Choroid plexus epithelial cell (primary cell): Measurements from ENCODE around the gene CDT1.

ENCODE experiments used
- DNase-seq: peaks from one replicate; pipeline ENCODE4 v3.0.0-alpha.2; 2010; ENCODE audit warnings: low read depth
- H3K4me3 ChIP-seq: 2 replicates; pipeline ENCODE4 v1.5.1; 2011; ENCODE audit warnings: low read depth, mild to moderate bottlenecking, control low read depth, low read length, moderate library complexity
- TF ChIP-seq, protein P1 (sequence below): conservative IDR thresholded peaks from 2 replicates; pipeline ENCODE4 v1.5.1; 2011; ENCODE audit warnings: low read depth, mild to moderate bottlenecking, control low read depth, inconsistent platforms, low read length, moderate library complexity

CDT1 gene

DNA sequence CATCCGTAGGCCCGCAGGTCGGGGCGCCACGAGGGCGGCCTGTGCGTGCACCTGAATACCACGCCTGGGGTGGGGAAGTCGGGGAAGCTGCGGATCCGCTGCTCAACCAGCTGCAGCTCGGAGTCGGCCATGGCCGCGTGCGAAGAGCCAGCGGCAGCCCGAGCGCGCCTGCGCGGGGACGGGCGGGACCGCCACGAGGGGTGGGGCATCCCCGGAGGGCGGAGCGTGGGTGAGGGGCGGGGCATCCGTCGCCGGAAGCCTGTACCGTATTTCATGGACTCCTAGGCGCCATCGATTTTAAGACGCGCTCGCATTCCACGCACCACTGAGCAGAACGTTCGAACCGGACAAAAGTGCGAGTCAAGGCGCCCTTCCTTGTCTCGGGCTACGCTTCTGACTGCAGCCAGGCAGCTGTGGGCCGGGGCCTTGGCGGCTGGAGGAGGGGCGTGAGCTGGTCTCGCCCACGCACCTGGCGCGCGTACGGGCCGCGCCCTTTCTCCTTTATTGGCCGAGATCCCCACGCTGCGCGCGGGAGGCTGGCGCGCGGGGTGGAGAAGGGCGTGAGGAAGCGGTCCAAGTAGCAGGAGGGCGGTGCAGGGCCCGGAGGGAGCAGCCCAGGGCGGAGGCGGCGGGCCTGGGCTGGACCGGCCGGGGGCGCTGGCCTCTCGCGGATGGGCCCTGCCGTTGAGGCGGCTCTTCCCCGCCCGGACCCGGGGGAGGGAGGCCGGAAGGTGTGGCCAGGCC is 8.4 kb downstream of the CDT1 start, which contains the start of gene APRT:
Gene APRT, minus strand, starts transcription at position 160 of the 744 bp plus-strand sequence. Its CDS starts 29 bp downstream, at position 131.
- DNase-seq = peak; percentile 96
- H3K4me3 ChIP-seq = peak within 1 kb of the TSS; percentile 85
- TF ChIP-seq, protein P1, sequence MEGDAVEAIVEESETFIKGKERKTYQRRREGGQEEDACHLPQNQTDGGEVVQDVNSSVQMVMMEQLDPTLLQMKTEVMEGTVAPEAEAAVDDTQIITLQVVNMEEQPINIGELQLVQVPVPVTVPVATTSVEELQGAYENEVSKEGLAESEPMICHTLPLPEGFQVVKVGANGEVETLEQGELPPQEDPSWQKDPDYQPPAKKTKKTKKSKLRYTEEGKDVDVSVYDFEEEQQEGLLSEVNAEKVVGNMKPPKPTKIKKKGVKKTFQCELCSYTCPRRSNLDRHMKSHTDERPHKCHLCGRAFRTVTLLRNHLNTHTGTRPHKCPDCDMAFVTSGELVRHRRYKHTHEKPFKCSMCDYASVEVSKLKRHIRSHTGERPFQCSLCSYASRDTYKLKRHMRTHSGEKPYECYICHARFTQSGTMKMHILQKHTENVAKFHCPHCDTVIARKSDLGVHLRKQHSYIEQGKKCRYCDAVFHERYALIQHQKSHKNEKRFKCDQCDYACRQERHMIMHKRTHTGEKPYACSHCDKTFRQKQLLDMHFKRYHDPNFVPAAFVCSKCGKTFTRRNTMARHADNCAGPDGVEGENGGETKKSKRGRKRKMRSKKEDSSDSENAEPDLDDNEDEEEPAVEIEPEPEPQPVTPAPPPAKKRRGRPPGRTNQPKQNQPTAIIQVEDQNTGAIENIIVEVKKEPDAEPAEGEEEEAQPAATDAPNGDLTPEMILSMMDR = no peak

DNA sequence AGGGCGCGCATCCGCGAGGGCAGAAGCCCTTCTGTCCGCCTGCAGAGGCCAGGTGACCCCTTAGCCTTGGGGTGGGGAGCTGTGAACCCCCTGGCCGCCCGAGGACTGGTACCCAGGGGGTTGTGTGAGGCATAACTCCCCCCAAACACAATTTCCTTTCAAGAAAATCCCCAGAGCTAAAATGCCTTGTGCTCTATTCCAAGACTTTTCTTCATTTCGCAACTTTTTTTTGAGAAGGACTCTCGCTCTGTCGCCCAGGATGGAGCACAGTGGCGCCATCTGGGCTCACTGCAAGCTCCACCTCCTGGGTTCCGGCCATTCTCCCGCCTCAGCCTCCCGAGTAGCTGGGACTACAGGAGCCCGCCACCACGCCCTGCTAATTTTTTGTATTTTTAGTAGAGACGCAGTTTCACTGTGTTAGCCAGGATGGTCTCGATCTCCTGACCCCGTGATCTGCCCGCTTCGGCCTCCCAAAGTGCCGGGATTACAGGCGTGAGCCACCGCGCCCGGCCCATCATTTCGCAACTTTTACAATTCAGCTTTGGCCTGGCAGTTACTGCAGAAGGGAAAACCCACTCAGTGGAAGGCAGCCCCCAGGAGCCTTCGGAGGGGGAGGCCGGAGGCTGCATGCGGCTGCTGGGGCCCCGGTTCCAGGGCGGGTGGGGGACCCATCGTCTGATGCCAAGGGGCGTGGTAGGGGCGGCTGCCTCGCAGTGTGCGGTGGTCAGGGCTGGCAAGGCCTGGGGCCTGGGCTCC is 9.1 kb downstream of the CDT1 start:
- TF ChIP-seq, protein P1 = peak; percentile 15
- DNase-seq = peak; percentile 46
- H3K4me3 ChIP-seq = peak overlapping the region; percentile 85

DNA sequence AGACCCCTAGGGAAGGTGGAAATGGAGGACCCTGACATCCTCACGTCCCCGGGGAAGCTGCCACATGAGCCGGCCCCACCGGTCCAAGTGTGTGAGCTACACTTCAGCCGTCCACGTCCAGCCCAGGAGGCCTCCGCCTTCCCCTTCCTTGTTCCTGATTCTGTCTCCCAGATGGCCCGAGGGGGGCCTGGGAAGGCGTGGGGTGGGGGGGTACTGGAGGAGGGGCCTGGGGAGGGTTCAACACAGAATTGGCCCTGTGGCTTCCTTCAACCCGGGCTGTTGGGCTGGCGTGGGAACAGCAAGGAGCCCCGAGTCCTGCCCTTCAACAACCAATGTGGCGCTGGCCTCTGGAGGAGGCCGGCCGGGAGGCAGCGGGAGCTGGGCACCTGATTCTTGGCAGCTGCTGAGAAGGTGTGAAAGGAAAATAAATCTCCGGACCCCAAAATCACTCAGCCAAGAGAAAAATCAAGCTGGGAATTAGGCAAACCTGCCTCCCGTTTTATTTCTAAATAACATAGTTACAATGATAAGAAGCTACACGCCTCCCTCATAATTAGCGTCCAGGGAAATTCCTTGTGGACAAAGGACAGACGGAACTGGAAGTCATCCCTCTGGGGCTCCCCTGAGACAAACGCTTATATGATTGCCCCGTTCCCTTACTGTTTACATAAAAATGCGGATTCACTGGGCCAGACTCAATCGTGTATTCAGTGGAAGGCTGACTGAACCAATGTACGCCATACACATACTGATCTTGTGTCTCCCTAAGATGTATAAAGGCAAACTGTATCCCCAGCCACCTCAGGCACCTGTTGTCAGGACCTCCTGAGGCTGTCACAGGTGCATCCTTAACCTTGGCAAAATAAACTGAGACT is 9.9 kb downstream of the CDT1 start:
- TF ChIP-seq, protein P1 = no peak
- no peak for DNase-seq
- no peak overlapping the region for H3K4me3 ChIP-seq

DNA sequence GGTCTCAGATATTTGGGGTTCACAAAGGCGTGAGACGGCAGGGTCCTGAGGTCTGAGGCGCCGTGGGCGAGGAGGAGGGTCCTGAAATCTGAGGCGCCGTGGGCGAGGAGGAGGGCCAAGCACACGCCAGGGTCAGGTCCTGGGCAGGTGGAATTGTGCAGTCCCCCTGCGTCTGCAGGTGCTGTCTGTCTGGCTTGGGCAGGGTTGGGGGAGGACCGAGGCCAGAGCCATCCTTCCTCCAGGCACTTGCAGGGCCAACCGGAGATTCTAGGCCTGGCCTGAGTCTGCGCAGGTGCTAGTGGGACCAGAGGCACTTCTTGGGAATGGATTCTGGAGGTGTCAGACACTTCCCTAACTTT is 10.5 kb downstream of the CDT1 start:
- H3K4me3 ChIP-seq = no peak overlapping the region
- DNase-seq = no peak
- TF ChIP-seq, protein P1 = no peak

DNA sequence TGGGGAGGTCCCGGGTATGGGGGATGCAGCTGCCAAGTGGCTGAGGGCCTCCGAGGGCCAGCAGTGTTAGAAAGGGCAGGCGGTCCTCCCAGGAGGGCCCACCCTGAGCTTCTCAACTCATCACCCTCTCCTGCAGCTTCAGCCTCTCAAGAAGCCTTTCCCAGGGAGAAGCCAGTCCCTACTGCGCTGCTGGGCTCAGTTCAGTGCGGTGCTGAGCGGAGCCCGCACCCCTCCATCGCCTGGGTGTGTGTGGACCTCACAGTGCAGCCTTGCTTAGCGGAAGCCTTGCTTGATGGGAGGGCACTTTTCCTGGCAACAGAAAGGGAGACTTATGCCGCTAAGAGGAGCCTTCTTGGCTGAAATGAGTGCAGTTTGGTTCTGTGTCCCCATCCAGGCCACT is 11.6 kb downstream of the CDT1 start:
- TF ChIP-seq, protein P1 = no peak
- H3K4me3 ChIP-seq = no peak overlapping the region
- no peak for DNase-seq

DNA sequence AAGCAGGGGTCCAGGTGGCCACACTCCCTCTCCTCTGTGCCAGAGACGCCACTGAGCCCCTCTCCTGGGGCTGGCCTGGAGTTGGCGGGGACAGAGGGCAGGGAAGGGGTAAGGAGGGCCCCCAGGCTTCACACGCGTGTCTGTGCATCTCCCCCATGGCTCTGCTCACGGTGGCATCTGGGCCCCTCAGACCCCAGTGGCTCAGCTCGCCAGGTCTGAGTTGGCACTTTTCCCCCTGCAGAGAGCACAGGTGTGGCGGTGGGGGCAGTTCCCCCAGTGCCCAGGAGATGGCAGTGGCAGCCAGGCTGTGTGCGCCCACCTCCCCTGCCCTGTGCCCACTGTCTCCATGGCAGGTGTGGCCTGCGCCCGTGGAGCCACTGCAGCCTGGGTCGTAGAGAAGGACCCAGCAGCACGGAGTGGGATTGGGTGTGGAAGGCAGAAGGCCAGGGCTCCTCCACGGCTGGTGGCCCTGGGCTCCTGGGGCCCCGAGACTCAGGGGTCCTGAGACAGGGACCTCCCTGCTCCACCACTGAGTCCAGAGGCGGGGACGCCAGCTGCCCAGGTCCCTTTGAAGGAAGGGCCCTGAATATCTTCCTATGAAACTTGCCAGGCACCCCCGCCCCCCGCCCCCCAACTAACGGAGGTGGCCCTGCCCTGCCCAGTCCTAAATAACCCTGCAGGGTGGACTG is 12.5 kb downstream of the CDT1 start:
- DNase-seq = no peak
- H3K4me3 ChIP-seq = no peak overlapping the region
- TF ChIP-seq, protein P1 = peak; percentile 69
